Lung (tissue), 12 donors: ENCODE data around the gene FBXO31. TPM values are rescaled to one million over a fixed set of nuclear protein-coding genes. Genes with fewer than 3 reads are reported as not detected.

ENCODE experiments used
- ATAC-seq: fragments of 200-7000 bp; cut with Tn5 transposase; one replicate; pipeline ENCODE4 v1.9.1; 2020; ENCODE audit warnings: moderate number of reproducible peaks; ENCODE audit not compliant: insufficient read depth, low FRiP score
- DNase-seq, 3 donors: peaks; one replicate each; pipeline ENCODE4 v3.0.0-alpha.2; 2013 to 2017
- H3K27ac ChIP-seq, 2 donors: one replicate each; pipeline ENCODE4 v1.5.1; 2013; ENCODE audit warnings: mild to moderate bottlenecking in 2 of 2, moderate library complexity in 2 of 2, control low read depth in 1 of 2, inconsistent platforms in 1 of 2, low read depth in 1 of 2, low read length in 1 of 2
- H3K27me3 ChIP-seq, 3 donors: one replicate each; pipeline ENCODE4 v1.5.1; 2013; ENCODE audit warnings: low read length in 2 of 3; ENCODE audit not compliant: control insufficient read depth in 3 of 3, insufficient read depth in 3 of 3
- H3K36me3 ChIP-seq, 4 donors: one replicate each; pipeline ENCODE4 v1.5.1; 2013; ENCODE audit warnings: low read length in 4 of 4, mild to moderate bottlenecking in 1 of 4, moderate library complexity in 1 of 4; ENCODE audit not compliant: control insufficient read depth in 4 of 4, insufficient read depth in 4 of 4
- H3K4me1 ChIP-seq, 5 donors: one replicate each; pipeline ENCODE4 v1.5.1; 2013; ENCODE audit warnings: low read length in 5 of 5, mild to moderate bottlenecking in 2 of 5, moderate library complexity in 1 of 5; ENCODE audit not compliant: control insufficient read depth in 5 of 5, insufficient read depth in 5 of 5
- H3K4me3 ChIP-seq: one replicate; pipeline ENCODE4 v1.5.1; 2013; ENCODE audit warnings: mild to moderate bottlenecking, control low read depth, moderate library complexity
- H3K9ac ChIP-seq, 2 donors: one replicate each; pipeline ENCODE4 v1.5.1; 2013; ENCODE audit warnings: low read length in 2 of 2, control low read depth in 1 of 2; ENCODE audit not compliant: insufficient read depth in 1 of 2
- H3K9me3 ChIP-seq, 4 donors: one replicate each; pipeline ENCODE4 v1.5.1; 2013; ENCODE audit warnings: low read length in 3 of 4, mild to moderate bottlenecking in 1 of 4, moderate library complexity in 1 of 4; ENCODE audit not compliant: control insufficient read depth in 4 of 4, insufficient read depth in 3 of 4
- WGBS, 2 donors: extraction: QIAGEN DNeasy Blood & Tissue Kit; methylation state at CpG; one replicate each; pipeline ENCODE4 v1.1.7; 2013; 5-methylcytosine and 5-hydroxymethylcytosine counted together
- polyA plus RNA-seq, 2 donors: library from polyadenylated mRNA; stranded (reverse); fragments of 200-250 nt; gene quantifications; one replicate each; pipeline ENCODE4 v1.2.1, GENCODE V29; 2013
- total RNA-seq, 2 donors: library from RNA; depleted of rRNA in 1 of 2; stranded (reverse); fragments of >200 nt in 1 of 2; gene quantifications; one replicate each; pipeline ENCODE4 v1.2.1, GENCODE V29; 2014 to 2021
- TF ChIP-seq, protein P1 (sequence below): IDR thresholded peaks from 2 replicates; pipeline ENCODE4 v1.5.1; 2012; ENCODE audit warnings: mild to moderate bottlenecking; ENCODE audit errors: control extremely low read depth, extremely low read depth
- donor health status: control.
- donor health status: control.
- donor health status: Bipolar disorder and iron deficiency.
- donor health status: healthy.
- donor health status: DM: yes; HTN: yes; CAD: no.

The FBXO31 gene
- total and polyA plus RNA-seq, 4 donors = 10.1 to 35.1 (median 23.2) TPM

DNA sequence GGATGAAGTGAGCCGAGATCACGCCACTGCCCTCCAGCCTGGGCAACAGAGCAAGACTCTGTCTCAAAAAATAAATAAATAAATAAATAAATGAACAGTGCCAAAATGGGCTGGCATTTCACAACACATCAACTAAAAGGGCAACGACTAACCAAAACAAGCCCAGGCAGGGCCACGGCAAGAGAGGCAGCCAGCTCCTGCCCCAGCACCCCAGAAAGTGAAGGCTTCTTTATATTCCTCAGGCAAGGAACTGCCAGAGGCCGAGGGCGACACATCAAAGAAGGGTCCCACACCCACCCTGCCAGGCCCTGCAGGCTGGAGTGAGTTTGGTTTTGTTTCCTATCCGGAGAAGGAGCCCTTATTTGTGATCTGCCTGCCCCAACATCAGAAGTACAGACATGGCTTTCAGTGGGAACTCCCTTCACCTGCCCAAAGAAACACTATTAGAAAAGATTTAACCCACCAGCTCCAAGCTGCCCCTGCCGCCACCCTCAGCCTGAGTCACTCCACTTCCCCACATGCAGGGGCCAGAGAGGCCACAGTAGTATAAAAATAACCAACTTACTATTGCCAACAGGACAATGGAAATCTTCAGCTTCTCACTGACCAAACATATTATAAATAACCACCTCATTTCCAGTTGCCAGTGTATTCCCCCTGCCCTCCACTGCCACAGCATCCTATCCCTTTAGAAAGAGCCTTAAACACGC is 8.0 kb downstream of the FBXO31 start:
- no peak overlapping the region for H3K9ac ChIP-seq
- peaks cover 0 to 4% (median under 1%) of the 10 kb centered on the region in 4 donors for H3K36me3 ChIP-seq
- H3K27ac ChIP-seq = peak overlapping the region in 1 of 2 donors; percentile 80
- ATAC-seq (no peak), DNase-seq (no peak)
- H3K27me3 ChIP-seq = no peaks in the 10 kb centered on the region
- H3K4me1 ChIP-seq = peaks cover 0 to under 1% (median 0%) of the 10 kb centered on the region in 5 donors
- H3K4me3 ChIP-seq = no peak overlapping the region
- 77 to 86% methylated on average over 9 of the region's 9 CpGs for WGBS, 2 donors
- H3K9me3 ChIP-seq = no peaks in the 10 kb centered on the region
- TF ChIP-seq, protein P1, sequence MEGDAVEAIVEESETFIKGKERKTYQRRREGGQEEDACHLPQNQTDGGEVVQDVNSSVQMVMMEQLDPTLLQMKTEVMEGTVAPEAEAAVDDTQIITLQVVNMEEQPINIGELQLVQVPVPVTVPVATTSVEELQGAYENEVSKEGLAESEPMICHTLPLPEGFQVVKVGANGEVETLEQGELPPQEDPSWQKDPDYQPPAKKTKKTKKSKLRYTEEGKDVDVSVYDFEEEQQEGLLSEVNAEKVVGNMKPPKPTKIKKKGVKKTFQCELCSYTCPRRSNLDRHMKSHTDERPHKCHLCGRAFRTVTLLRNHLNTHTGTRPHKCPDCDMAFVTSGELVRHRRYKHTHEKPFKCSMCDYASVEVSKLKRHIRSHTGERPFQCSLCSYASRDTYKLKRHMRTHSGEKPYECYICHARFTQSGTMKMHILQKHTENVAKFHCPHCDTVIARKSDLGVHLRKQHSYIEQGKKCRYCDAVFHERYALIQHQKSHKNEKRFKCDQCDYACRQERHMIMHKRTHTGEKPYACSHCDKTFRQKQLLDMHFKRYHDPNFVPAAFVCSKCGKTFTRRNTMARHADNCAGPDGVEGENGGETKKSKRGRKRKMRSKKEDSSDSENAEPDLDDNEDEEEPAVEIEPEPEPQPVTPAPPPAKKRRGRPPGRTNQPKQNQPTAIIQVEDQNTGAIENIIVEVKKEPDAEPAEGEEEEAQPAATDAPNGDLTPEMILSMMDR = no peak

DNA sequence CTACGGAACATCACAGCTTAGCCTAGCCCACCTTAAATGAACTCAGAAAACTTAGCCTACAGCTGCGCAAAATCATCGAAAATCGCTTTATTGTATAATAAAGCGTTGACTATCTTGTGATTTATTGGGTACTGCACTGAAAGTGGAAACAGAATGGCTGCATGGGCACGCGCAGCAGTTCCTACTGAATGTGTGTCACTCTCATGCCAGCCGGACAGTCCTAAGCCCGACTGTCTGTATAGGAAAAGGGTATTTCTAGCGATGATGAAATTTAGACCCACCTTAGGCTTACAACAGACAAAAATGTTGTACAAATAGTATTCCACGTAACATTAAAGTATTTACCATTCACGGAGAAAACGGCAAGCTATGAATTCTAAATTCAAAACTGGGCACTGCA is 9.3 kb downstream of the FBXO31 start:
- Histone ChIP-seq H3K4me3 (no peak overlapping the region), H3K36me3 (peaks cover 0 to 4% (median under 1%) of the 10 kb centered on the region in 4 donors), H3K4me1 (peaks cover 0 to 3% (median 0%) of the 10 kb centered on the region in 5 donors), H3K27me3 (no peaks in the 10 kb centered on the region), H3K9ac (no peak overlapping the region), H3K27ac (no peak overlapping the region), H3K9me3 (no peaks in the 10 kb centered on the region)
- TF ChIP-seq, protein P1 = no peak
- no peak for DNase-seq
- no peak for ATAC-seq
- WGBS, 2 donors = 95 to 96% methylated on average over 13 of the region's 13 CpGs

DNA sequence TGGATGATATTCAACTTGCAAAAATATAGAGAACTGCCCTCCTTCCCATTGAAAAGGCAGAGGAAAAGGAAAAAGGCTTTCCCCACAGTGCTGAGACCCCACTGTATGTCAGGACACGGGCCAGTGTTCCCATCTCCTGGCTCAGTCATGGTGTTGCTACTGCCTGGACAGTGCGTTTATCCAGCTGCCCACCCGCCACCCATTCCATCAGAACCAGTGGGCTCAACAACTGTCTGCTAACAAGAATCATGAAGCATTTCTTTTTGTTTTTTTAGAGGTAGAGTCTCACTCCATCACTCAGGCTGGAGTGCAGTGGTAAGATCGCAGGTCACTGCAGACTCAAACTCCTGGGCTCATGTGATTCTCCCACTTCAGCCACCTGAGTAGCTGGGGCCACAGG is 11.3 kb downstream of the FBXO31 start:
- Histone ChIP-seq H3K4me1 (peaks cover 0 to 10% (median 0%) of the 10 kb centered on the region in 5 donors), H3K9ac (no peak overlapping the region), H3K27ac (no peak overlapping the region), H3K36me3 (peaks cover 0 to 4% (median under 1%) of the 10 kb centered on the region in 4 donors), H3K27me3 (no peaks in the 10 kb centered on the region), H3K4me3 (no peak overlapping the region), H3K9me3 (no peaks in the 10 kb centered on the region)
- TF ChIP-seq, protein P1 = no peak
- ATAC-seq = no peak
- no peak for DNase-seq
- WGBS, 2 donors = 92 to 99% methylated on average over 4 of the region's 4 CpGs
